Glutamatergic neuron (in vitro differentiated cells): ENCODE data around the gene CTAGE1. TPM values are rescaled to one million over a fixed set of nuclear protein-coding genes. Genes with fewer than 3 reads are reported as not detected.
"Not testable (repeated sequence)": the region's sequence is repeated elsewhere in the genome, so short reads cannot be mapped to it uniquely, and the experiment has no call there.

ENCODE experiments used
- DNase-seq: peaks from one replicate; pipeline ENCODE4 v3.0.0; 2022
- H3K27ac Mint-ChIP-seq: one replicate; pipeline ENCODE4 v1.8.0; 2020; ENCODE audit warnings: mild to moderate bottlenecking, mixed read lengths, inconsistent platforms; ENCODE audit not compliant: unreplicated experiment
- H3K27me3 Mint-ChIP-seq: one replicate; pipeline ENCODE4 v1.8.0; 2020; ENCODE audit warnings: mild to moderate bottlenecking, moderate library complexity, mixed read lengths, inconsistent platforms; ENCODE audit not compliant: unreplicated experiment
- H3K36me3 Mint-ChIP-seq: one replicate; pipeline ENCODE4 v1.8.0; 2020; ENCODE audit warnings: mild to moderate bottlenecking, mixed read lengths, inconsistent platforms; ENCODE audit not compliant: unreplicated experiment
- H3K4me1 Mint-ChIP-seq: one replicate; pipeline ENCODE4 v1.8.0; 2020; ENCODE audit warnings: mild to moderate bottlenecking, low read depth, mixed read lengths, inconsistent platforms; ENCODE audit not compliant: unreplicated experiment
- H3K4me3 Mint-ChIP-seq: one replicate; pipeline ENCODE4 v1.8.0; 2020; ENCODE audit warnings: mild to moderate bottlenecking, mixed read lengths, inconsistent platforms; ENCODE audit not compliant: unreplicated experiment
- H3K9me3 Mint-ChIP-seq: one replicate; pipeline ENCODE4 v1.8.0; 2020; ENCODE audit warnings: mild to moderate bottlenecking, moderate library complexity, mixed read lengths, inconsistent platforms; ENCODE audit not compliant: unreplicated experiment
- CTCF ChIP-seq: fragments of 200-600 bp; sonication (generic); IDR thresholded peaks from one replicate; pipeline ENCODE4 v1.5.0; 2021; ENCODE audit not compliant: partially characterized antibody, unreplicated experiment
- total RNA-seq: library from RNA; stranded (reverse); fragmentation: NEBNext Ultra II Directional; extraction: Animal tissue kit (Norgen Biotek cat#: 25700); gene quantifications from one replicate; pipeline ENCODE4 v1.2.1, GENCODE V29; 2021; ENCODE audit not compliant: unreplicated experiment

The CTAGE1 gene
- total RNA-seq, 1 donor from 2014 or later: not detected

DNA sequence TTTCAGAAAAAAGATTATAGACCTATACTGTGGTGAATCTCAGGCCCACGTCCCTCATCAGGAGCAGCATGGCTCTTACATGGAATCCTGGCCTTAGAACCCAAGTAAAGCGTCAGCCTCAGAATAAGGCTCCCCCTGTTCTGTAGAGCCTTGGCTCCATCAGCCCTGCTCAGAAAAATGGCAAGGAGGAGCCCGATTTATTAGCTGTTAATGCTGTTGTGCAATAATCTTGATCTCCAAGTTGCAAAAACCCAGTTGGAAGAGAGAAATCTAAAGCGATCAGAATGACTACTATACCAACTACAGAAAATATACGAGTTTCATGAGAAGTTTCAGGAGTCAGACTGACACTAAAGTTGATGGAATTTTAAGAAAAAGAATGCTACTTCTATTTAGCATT, 35.6 kb upstream of the CTAGE1 start:
- Mint-ChIP-seq H3K27me3 (peaks cover 2% of the 10 kb centered on the region), H3K4me3 (no peak overlapping the region), H3K4me1 (no peaks in the 10 kb centered on the region), H3K36me3 (peaks cover 12% of the 10 kb centered on the region), H3K27ac (no peak overlapping the region), H3K9me3 (peaks cover 8% of the 10 kb centered on the region)
- no peak for TF ChIP-seq CTCF
- no peak for DNase-seq

DNA sequence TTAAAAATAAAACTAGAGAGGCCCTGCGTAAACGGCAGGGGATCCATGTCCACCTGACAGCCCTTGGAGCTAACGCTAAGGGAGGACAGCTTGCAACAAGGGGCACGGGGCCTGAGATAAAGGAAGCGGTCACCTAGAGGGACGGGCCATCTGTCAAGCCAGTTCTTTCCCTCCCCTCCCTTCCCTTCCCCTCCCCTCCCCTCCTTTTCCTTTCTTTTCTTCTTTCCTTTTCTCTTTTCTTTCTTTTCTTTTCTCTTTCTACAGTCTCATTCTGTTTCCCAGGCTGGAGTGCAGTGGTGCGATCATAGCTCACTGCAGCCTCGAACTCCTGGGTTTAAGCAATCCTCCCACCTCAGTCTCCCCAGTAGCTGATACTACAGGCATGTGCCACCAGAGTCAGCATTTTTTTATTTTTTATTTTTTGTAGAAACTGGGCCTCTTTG, 34.5 kb upstream of the CTAGE1 start:
- Mint-ChIP-seq H3K36me3 (peaks cover 12% of the 10 kb centered on the region), H3K27ac (no peak overlapping the region), H3K4me3 (no peak overlapping the region), H3K9me3 (peaks cover 8% of the 10 kb centered on the region), H3K4me1 (no peaks in the 10 kb centered on the region), H3K27me3 (peaks cover 2% of the 10 kb centered on the region)
- no peak for DNase-seq
- no peak for TF ChIP-seq CTCF

DNA sequence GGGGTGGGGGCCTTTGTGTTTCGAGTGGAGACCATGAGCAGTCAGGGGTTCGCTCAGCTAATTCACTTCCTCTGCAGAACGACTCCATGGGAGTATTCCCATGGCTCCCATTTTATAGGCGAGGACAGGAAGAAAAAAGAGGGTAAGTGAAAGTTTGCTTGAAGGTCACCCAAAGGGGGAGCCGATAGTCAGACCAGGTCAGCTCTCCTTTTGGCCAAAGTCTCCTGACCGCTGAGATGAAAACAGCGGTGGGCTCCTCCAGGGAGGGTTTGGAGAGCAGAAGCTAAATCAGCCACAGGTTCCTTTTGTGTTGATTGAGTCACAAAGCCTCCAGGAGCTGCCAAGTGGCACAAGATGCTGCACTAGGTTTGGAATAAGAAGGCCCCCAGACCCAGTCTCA, 34.1 kb upstream of the CTAGE1 start:
- no peaks in the 10 kb centered on the region for H3K4me1 Mint-ChIP-seq
- DNase-seq: no peak
- H3K27ac Mint-ChIP-seq: no peak overlapping the region

DNA sequence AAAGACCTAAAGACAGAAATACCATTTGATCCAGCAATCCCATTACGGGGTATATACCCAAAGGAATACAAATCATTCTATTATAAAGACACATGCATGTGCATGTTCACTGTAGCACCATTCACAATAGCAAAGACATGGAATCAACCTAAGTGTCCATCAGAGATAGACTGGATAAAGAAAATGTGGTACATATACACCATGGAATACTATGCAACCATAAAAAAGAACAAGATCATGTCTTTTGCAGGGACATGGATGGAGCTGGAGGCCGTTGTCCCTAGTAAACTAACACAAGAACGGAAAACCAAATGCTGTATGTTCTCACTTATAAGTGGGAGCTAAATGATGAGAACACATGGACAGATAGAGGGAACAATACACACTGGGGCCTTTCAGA, 33.1 kb upstream of the CTAGE1 start:
- DNase-seq, H3K4me1 Mint-ChIP-seq, H3K4me3 Mint-ChIP-seq, H3K27me3 Mint-ChIP-seq, H3K27ac Mint-ChIP-seq: not testable (repeated sequence)
- Mint-ChIP-seq H3K9me3 (peaks cover 10% of the 10 kb centered on the region), H3K36me3 (peaks cover 12% of the 10 kb centered on the region)

More for the DNA sequence above, 34.1 kb upstream of the CTAGE1 start:
- H3K27me3 Mint-ChIP-seq: peaks cover 2% of the 10 kb centered on the region
- peaks cover 8% of the 10 kb centered on the region for H3K9me3 Mint-ChIP-seq
- H3K36me3 Mint-ChIP-seq: peaks cover 12% of the 10 kb centered on the region
- no peak for TF ChIP-seq CTCF
- H3K4me3 Mint-ChIP-seq: no peak overlapping the region

GRCh38 chr18:22450318-22450717, 32.6 kb upstream of the CTAGE1 start:
- Mint-ChIP-seq H3K9me3 (peaks cover 10% of the 10 kb centered on the region), H3K36me3 (peaks cover 12% of the 10 kb centered on the region)
- not testable (repeated sequence) for H3K27ac Mint-ChIP-seq, DNase-seq, H3K27me3 Mint-ChIP-seq, H3K4me1 Mint-ChIP-seq, H3K4me3 Mint-ChIP-seq

DNA sequence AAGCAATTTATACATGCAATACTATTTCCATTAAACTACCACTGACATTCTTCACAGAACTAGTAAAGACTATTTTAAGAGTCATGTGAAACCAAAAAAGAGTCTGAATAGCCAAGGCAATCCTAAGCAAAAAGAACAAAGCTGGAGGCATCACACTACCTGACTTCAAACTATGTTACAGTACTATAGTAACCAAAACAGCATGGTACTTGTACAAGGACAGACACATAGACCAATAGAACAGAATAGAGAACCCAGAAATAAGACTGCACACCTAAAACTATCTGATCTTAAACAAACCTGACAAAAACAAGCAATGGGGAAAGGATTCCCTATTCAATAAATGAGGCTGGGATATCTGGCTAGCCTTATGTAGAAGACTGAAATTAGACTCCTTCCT, 32.0 kb upstream of the CTAGE1 start:
- Mint-ChIP-seq H3K9me3 (peaks cover 10% of the 10 kb centered on the region), H3K36me3 (peaks cover 12% of the 10 kb centered on the region)
- not testable (repeated sequence) for H3K27me3 Mint-ChIP-seq, DNase-seq, H3K27ac Mint-ChIP-seq, H3K4me1 Mint-ChIP-seq, H3K4me3 Mint-ChIP-seq

- Mint-ChIP-seq H3K4me3 (no peak overlapping the region), H3K4me1 (no peaks in the 10 kb centered on the region), H3K36me3 (peaks cover 12% of the 10 kb centered on the region), H3K27me3 (no peaks in the 10 kb centered on the region), H3K9me3 (peaks cover 8% of the 10 kb centered on the region), H3K27ac (no peak overlapping the region)
- TF ChIP-seq CTCF: no peak
- DNase-seq: no peak
These were observed 30.5 kb upstream of the CTAGE1 start for GRCh38 chr18:22448238-22448637.
